Esophagus squamous epithelium (tissue), 4 donors: ENCODE measurements around the gene ABCB9.

Experiments
- POLR2A ChIP-seq, 4 donors: fragments of 450-650 bp; IDR thresholded peaks; one replicate each; pipeline ENCODE4 v1.6.1; 2017; ENCODE audit warnings: antibody characterized with exemption in 4 of 4, mild to moderate bottlenecking in 4 of 4, moderate library complexity in 3 of 4
- TF ChIP-seq, protein P1 (sequence below), 6 experiments: fragments of 450-650 bp in 4 of 6; fragments of 200-600 bp in 2 of 6; sonication (generic) in 2 of 6; IDR thresholded peaks; one replicate each; pipeline ENCODE4 v1.5.1; 2016 to 2019; ENCODE audit warnings: antibody characterized with exemption in 6 of 6, mild to moderate bottlenecking in 4 of 6, moderate library complexity in 4 of 6

DNA sequence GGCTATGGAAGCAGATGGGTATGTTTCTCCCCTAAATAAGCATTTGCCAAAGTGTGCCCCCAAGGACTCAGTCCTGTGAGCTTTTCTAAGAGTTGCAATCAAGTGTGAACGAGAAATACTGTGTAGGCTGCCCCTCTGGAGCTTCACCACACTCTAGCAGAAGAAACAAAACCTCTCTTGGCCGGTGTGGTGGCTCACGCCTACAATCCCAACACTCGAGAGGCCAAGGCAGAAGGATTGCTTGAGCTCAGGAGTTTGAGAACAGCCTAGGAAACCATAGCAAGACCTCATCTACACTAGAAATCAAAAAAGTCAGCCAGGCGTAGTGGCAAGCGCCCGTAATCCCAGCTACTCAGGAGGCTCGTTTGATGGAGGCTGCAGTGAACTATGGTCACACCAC lies 80.1 kb downstream of the ABCB9 start:
- TF ChIP-seq, protein P1, sequence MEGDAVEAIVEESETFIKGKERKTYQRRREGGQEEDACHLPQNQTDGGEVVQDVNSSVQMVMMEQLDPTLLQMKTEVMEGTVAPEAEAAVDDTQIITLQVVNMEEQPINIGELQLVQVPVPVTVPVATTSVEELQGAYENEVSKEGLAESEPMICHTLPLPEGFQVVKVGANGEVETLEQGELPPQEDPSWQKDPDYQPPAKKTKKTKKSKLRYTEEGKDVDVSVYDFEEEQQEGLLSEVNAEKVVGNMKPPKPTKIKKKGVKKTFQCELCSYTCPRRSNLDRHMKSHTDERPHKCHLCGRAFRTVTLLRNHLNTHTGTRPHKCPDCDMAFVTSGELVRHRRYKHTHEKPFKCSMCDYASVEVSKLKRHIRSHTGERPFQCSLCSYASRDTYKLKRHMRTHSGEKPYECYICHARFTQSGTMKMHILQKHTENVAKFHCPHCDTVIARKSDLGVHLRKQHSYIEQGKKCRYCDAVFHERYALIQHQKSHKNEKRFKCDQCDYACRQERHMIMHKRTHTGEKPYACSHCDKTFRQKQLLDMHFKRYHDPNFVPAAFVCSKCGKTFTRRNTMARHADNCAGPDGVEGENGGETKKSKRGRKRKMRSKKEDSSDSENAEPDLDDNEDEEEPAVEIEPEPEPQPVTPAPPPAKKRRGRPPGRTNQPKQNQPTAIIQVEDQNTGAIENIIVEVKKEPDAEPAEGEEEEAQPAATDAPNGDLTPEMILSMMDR (IDR thresholded peaks at IDR 0.05), result no peak
- TF ChIP-seq POLR2A (IDR thresholded peaks at IDR 0.05), result no peak
